Activated T-helper 1 cell treated with anti-CD3 and anti-CD28 coated beads, Interleukin-12 subunit alpha, Interleukin-12 subunit beta, Interleukin-2, Interleukin-4 antibody, amounts not matched to agents 30 ng/mL and 10 ng/mL and 1 ng/mL, durations not matched to agents 14 hours and 24 hours and 36 hours (primary cell): ENCODE data around the gene ZSCAN1. TPM values are rescaled to one million over a fixed set of nuclear protein-coding genes. Genes with fewer than 3 reads are reported as not detected.

Experiments used
- DNase-seq: peaks from one replicate; pipeline ENCODE4 v3.0.0; 2021; ENCODE audit warnings: low spot score
- H3K27ac Mint-ChIP-seq: one replicate; pipeline ENCODE4 v1.8.0; 2021; ENCODE audit warnings: mild to moderate bottlenecking, mixed read lengths
- H3K27me3 Mint-ChIP-seq: one replicate; pipeline ENCODE4 v1.8.0; 2022; ENCODE audit warnings: mild to moderate bottlenecking, moderate library complexity, mixed read lengths; ENCODE audit not compliant: insufficient read depth
- H3K36me3 Mint-ChIP-seq: one replicate; pipeline ENCODE4 v1.8.0; 2021; ENCODE audit warnings: low read depth, mixed read lengths
- H3K4me1 Mint-ChIP-seq: one replicate; pipeline ENCODE4 v1.8.0; 2021; ENCODE audit warnings: low read depth, mixed read lengths
- H3K4me3 Mint-ChIP-seq: one replicate; pipeline ENCODE4 v1.8.0; 2021; ENCODE audit warnings: mild to moderate bottlenecking, moderate library complexity, mixed read lengths
- H3K9me3 Mint-ChIP-seq: one replicate; pipeline ENCODE4 v1.8.0; 2021; ENCODE audit warnings: mixed read lengths
- intact Hi-C: fragments of 100-400 bp; cut with micrococcal nuclease; formaldehyde crosslinking; loops from one replicate; pipeline ENCODE4 v1.15.1; 2024
- total RNA-seq: library from RNA; stranded (reverse); gene quantifications from 2 replicates; pipeline ENCODE4 v1.2.3, GENCODE V29; 2022

ZSCAN1 gene
- total RNA-seq, 1 donor from 2014 or later: not detected

GRCh38 chr19:58095328-58095727 is 61.5 kb downstream of the ZSCAN1 start:
- Mint-ChIP-seq H3K27ac (no peak overlapping the region), H3K27me3 (no peaks in the 10 kb centered on the region), H3K36me3 (peaks cover 5% of the 10 kb centered on the region), H3K9me3 (peaks cover 31% of the 10 kb centered on the region), H3K4me1 (peaks cover 5% of the 10 kb centered on the region), H3K4me3 (no peak overlapping the region)
- DNase-seq: no peak
- intact Hi-C loops: no loop called here

GRCh38 chr19:58096884-58097283 is 63.1 kb downstream of the ZSCAN1 start:
- Mint-ChIP-seq H3K4me1 (peaks cover 5% of the 10 kb centered on the region), H3K4me3 (peak overlapping the region; percentile 66), H3K9me3 (peaks cover 26% of the 10 kb centered on the region), H3K36me3 (peaks cover 4% of the 10 kb centered on the region), H3K27ac (no peak overlapping the region), H3K27me3 (no peaks in the 10 kb centered on the region)
- intact Hi-C loops: no loop called here
- no peak for DNase-seq

GRCh38 chr19:58097349-58097748 is 63.5 kb downstream of the ZSCAN1 start:
- H3K9me3 Mint-ChIP-seq: peaks cover 27% of the 10 kb centered on the region
- H3K4me1 Mint-ChIP-seq: peaks cover 5% of the 10 kb centered on the region
- no peak overlapping the region for H3K27ac Mint-ChIP-seq
- intact Hi-C loops: no loop called here
- no peak overlapping the region for H3K4me3 Mint-ChIP-seq
- no peaks in the 10 kb centered on the region for H3K27me3 Mint-ChIP-seq
- H3K36me3 Mint-ChIP-seq: peaks cover 4% of the 10 kb centered on the region
- DNase-seq: no peak

- intact Hi-C loops: no loop called here
- Mint-ChIP-seq H3K36me3 (peaks cover 4% of the 10 kb centered on the region), H3K27me3 (no peaks in the 10 kb centered on the region), H3K9me3 (peaks cover 32% of the 10 kb centered on the region), H3K27ac (peak within 1 kb of the TSS; percentile 99), H3K4me1 (peaks cover 5% of the 10 kb centered on the region), H3K4me3 (peak within 1 kb of the TSS; percentile 82)
- DNase-seq: peak; percentile 76
Observed at GRCh38 chr19:58097781-58098681, 64.2 kb downstream of the ZSCAN1 start, which contains the start of gene ZSCAN18. TSS of gene ZSCAN18 (minus strand) at chr19:58098231. CDS start at chr19:58090267, 7,964 bp downstream.

DNA sequence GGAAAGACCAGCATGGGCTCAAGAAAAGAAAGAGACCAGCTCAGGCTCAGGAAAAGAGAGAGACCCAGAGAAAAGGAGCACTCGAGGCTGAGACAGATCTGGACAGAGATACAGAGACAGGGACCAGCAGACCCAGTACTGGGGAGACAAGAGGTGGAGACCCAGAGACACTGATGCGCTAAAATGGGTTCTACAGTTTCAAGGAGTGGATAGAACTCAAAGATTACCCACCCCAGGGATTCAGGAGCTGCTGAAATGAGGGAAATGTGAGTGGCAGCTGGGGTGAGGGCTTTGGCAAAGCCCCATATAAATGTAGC is 64.8 kb downstream of the ZSCAN1 start:
- H3K36me3 Mint-ChIP-seq: peaks cover 4% of the 10 kb centered on the region
- H3K4me3 Mint-ChIP-seq: peak overlapping the region; percentile 82
- peaks cover 5% of the 10 kb centered on the region for H3K4me1 Mint-ChIP-seq
- no peak for DNase-seq
- H3K27me3 Mint-ChIP-seq: no peaks in the 10 kb centered on the region
- intact Hi-C loops: no loop called here
- H3K9me3 Mint-ChIP-seq: peaks cover 34% of the 10 kb centered on the region
- peak overlapping the region; percentile 99 for H3K27ac Mint-ChIP-seq

Other genes with a start within 250 kb of the ZSCAN1 start
- 9.0 and 10.7 TPM in 2 replicates for gene ZNF552, start 219.1 kb upstream of the ZSCAN1 start, total RNA-seq
- gene ZNF587B, start 203.7 kb upstream of the ZSCAN1 start, total RNA-seq: 25.1 and 26.7 TPM in 2 replicates
- gene ZNF587, start 184.2 kb upstream of the ZSCAN1 start, total RNA-seq: 29.4 and 29.6 TPM in 2 replicates
- 14.1 and 15.7 TPM in 2 replicates for gene ZNF814, start 145.0 kb upstream of the ZSCAN1 start, total RNA-seq
- gene ZNF417, start 117.4 kb upstream of the ZSCAN1 start, total RNA-seq: 10.9 and 11.6 TPM in 2 replicates
- 0.70 and 3.6 TPM in 2 replicates for gene ZNF418, start 98.6 kb upstream of the ZSCAN1 start, total RNA-seq
- 2.5 and 3.4 TPM in 2 replicates for gene ZNF256, start 86.3 kb upstream of the ZSCAN1 start, total RNA-seq
- gene C19orf18, start 59.5 kb upstream of the ZSCAN1 start, total RNA-seq: not detected in 2 replicates
- gene ZNF606, start 31.2 kb upstream of the ZSCAN1 start, total RNA-seq: 6.3 and 6.4 TPM in 2 replicates
- 0.05 and 0.16 TPM in 2 replicates for gene ZNF135, start 25.3 kb downstream of the ZSCAN1 start, total RNA-seq
- gene ZSCAN18, start 64.2 kb downstream of the ZSCAN1 start, total RNA-seq: 2.0 and 2.3 TPM in 2 replicates
- 1.6 and 1.9 TPM in 2 replicates for gene ZNF329, start 116.8 kb downstream of the ZSCAN1 start, total RNA-seq
- 18.2 and 21.2 TPM in 2 replicates for gene ZNF274, start 149.0 kb downstream of the ZSCAN1 start, total RNA-seq
- gene ZNF544, start 194.9 kb downstream of the ZSCAN1 start, total RNA-seq: 51.8 and 56.1 TPM in 2 replicates
- 4.0 and 4.4 TPM in 2 replicates for gene ZNF8, start 244.9 kb downstream of the ZSCAN1 start, total RNA-seq